Measurements from ENCODE around the gene PLPPR1.
"Not testable (repeated sequence)": the region's sequence is repeated elsewhere in the genome, so short reads cannot be mapped to it uniquely, and the experiment has no call there.

The PLPPR1 gene

GRCh38 chr9:101307051-101307450, 278.5 kb downstream of the PLPPR1 start:
- peak; percentile 10 for DNase-seq (ENCODE audit: low spot score)

GRCh38 chr9:101307524-101308213, 279.1 kb downstream of the PLPPR1 start:
- no peak for DNase-seq (ENCODE audit: low spot score)

- no peak for DNase-seq (ENCODE audit: low spot score)
Observed at GRCh38 chr9:101309139-101309538, 280.6 kb downstream of the PLPPR1 start.

GRCh38 chr9:101311191-101311590, 282.7 kb downstream of the PLPPR1 start:
- DNase-seq (ENCODE audit: low spot score): no peak

GRCh38 chr9:101311758-101312420, 283.4 kb downstream of the PLPPR1 start:
- peak; percentile 84 for DNase-seq (ENCODE audit: low spot score)

- DNase-seq (ENCODE audit: low spot score): no peak
Observed at GRCh38 chr9:101312661-101313060, 284.1 kb downstream of the PLPPR1 start.

- DNase-seq (ENCODE audit: low spot score): no peak
Observed at GRCh38 chr9:101315112-101315450, 286.6 kb downstream of the PLPPR1 start.

GRCh38 chr9:101317735-101318134, 289.2 kb downstream of the PLPPR1 start:
- no peak for DNase-seq (ENCODE audit: low spot score)

- DNase-seq (ENCODE audit: low spot score): no peak
Observed at GRCh38 chr9:101323129-101323528, 294.6 kb downstream of the PLPPR1 start.

- no peak for DNase-seq (ENCODE audit: low spot score)
Observed at GRCh38 chr9:101324245-101324804, 295.8 kb downstream of the PLPPR1 start.

- DNase-seq (ENCODE audit: low spot score): no peak
Observed at GRCh38 chr9:101325053-101325452, 296.5 kb downstream of the PLPPR1 start.

GRCh38 chr9:101326035-101326434, 297.5 kb downstream of the PLPPR1 start:
- no peak for DNase-seq (ENCODE audit: low spot score)

- DNase-seq (ENCODE audit: low spot score): no peak
Observed at GRCh38 chr9:101326501-101326900, 298.0 kb downstream of the PLPPR1 start.

GRCh38 chr9:101327422-101327909, 298.9 kb downstream of the PLPPR1 start:
- DNase-seq (ENCODE audit: low spot score): not testable (repeated sequence)

- no peak for DNase-seq (ENCODE audit: low spot score)
Observed at GRCh38 chr9:101332362-101332761, 303.8 kb downstream of the PLPPR1 start.

- DNase-seq (ENCODE audit: low spot score): no peak
Observed at GRCh38 chr9:101333490-101333889, 305.0 kb downstream of the PLPPR1 start.

- no peak for DNase-seq (ENCODE audit: low spot score)
Observed at GRCh38 chr9:101333926-101334702, 305.6 kb downstream of the PLPPR1 start.

- no peak for DNase-seq (ENCODE audit: low spot score)
Observed at GRCh38 chr9:101336091-101336490, 307.6 kb downstream of the PLPPR1 start.

- DNase-seq (ENCODE audit: low spot score): no peak
Observed at GRCh38 chr9:101337237-101337636, 308.7 kb downstream of the PLPPR1 start.

- DNase-seq (ENCODE audit: low spot score): no peak
Observed at GRCh38 chr9:101341958-101342357, 313.4 kb downstream of the PLPPR1 start.

- DNase-seq (ENCODE audit: low spot score): no peak
Observed at GRCh38 chr9:101342595-101342994, 314.1 kb downstream of the PLPPR1 start.

- DNase-seq (ENCODE audit: low spot score): no peak
Observed at GRCh38 chr9:101350285-101350684, 321.8 kb downstream of the PLPPR1 start.

All from cerebellar cortex (tissue), 1 donor.